H1 (cell line): Measurements from ENCODE around the gene BRSK2. TPM values are rescaled to one million over a fixed set of nuclear protein-coding genes. Genes with fewer than 3 reads are reported as not detected.

Source experiments
- CTCF ChIA-PET: fragments of 300-600 bp; sonication (Branson Sonifier 250); formaldehyde crosslinking; loops from one replicate; lab custom pipeline; 2021; ENCODE audit not compliant: partially characterized antibody; lab: Charles Lee
- POLR2A ChIA-PET: fragments of 300-600 bp; sonication (Branson Sonifier 250); formaldehyde crosslinking; loops from one replicate; lab custom pipeline; 2021; ENCODE audit warnings: inconsistent platforms; ENCODE audit not compliant: partially characterized antibody; lab: Charles Lee
- DNase-seq, 2 experiments: peaks; one replicate each; pipeline versions ENCODE4 v3.0.0 to v3.0.0-alpha.2; 2010 to 2022; ENCODE audit warnings: low spot score in 2 of 2, low read depth in 1 of 2, mixed read lengths in 1 of 2
- FAIRE-seq: peaks from 2 replicates; lab custom pipeline; 2011; peaks lifted over from hg19 to GRCh38; lab: Jason Lieb, UNC
- H2AFZ ChIP-seq: 2 replicates; pipeline ENCODE4 v1.8.1; 2012; ENCODE audit warnings: low read length, inconsistent platforms
- H2AK5ac ChIP-seq: 2 replicates; pipeline ENCODE4 v1.6.1; 2013; ENCODE audit warnings: low read depth, low read length
- H2BK120ac ChIP-seq: replicated peaks from 2 replicates; pipeline ENCODE3; 2013; ENCODE audit warnings: low read depth, low read length, inconsistent platforms
- H2BK12ac ChIP-seq: 2 replicates; pipeline ENCODE4 v1.6.1; 2013; ENCODE audit warnings: low read depth, low read length
- H2BK15ac ChIP-seq: 2 replicates; pipeline ENCODE4 v1.6.1; 2013; ENCODE audit warnings: low read length
- H2BK20ac ChIP-seq: 2 replicates; pipeline ENCODE4 v1.6.1; 2013; ENCODE audit warnings: low read length
- H2BK5ac ChIP-seq: 2 replicates; pipeline ENCODE4 v1.6.1; 2013; ENCODE audit warnings: low read depth, low read length
- H3K14ac ChIP-seq: 2 replicates; pipeline ENCODE4 v1.6.1; 2013; ENCODE audit warnings: inconsistent platforms; ENCODE audit not compliant: insufficient read length
- H3K18ac ChIP-seq: 2 replicates; pipeline ENCODE4 v1.6.1; 2013; ENCODE audit warnings: low read length; ENCODE audit errors: extremely low read depth
- H3K23ac ChIP-seq: 2 replicates; pipeline ENCODE4 v1.6.1; 2013; ENCODE audit warnings: inconsistent platforms; ENCODE audit not compliant: insufficient read length
- H3K23me2 ChIP-seq: 2 replicates; pipeline ENCODE4 v1.6.1; 2013; ENCODE audit warnings: low read depth, low read length
- H3K27ac ChIP-seq: 2 replicates; pipeline ENCODE4 v1.6.1; 2011; ENCODE audit warnings: low read depth, low read length, inconsistent platforms
- H3K27me3 ChIP-seq, 4 experiments: replicated peaks in 1 of 4; 1 replicate in 1 of 4; 2 replicates in 3 of 4; pipeline versions ENCODE4 v1.6.1 to v1.8.1; 2011 to 2013; ENCODE audit warnings: low read length in 3 of 4, mild to moderate bottlenecking in 3 of 4, inconsistent platforms in 2 of 4, mixed read lengths in 2 of 4, moderate library complexity in 1 of 4; ENCODE audit not compliant: control insufficient read depth in 3 of 4, insufficient read depth in 3 of 4; ENCODE audit errors: extremely low read depth in 1 of 4
- H3K36me3 ChIP-seq, 4 experiments: 2 replicates each; pipeline versions ENCODE4 v1.6.1 to v1.8.1; 2011 to 2013; ENCODE audit warnings: mild to moderate bottlenecking in 4 of 4, low read length in 3 of 4, moderate library complexity in 2 of 4, control low read depth in 1 of 4, inconsistent platforms in 1 of 4; ENCODE audit not compliant: insufficient read depth in 4 of 4, control insufficient read depth in 2 of 4
- H3K4ac ChIP-seq: replicated peaks from 2 replicates; pipeline ENCODE3; 2013; ENCODE audit warnings: low read length, low read depth, mixed read lengths, inconsistent platforms; ENCODE audit not compliant: insufficient read length
- H3K4me1 ChIP-seq, 4 experiments: replicated peaks in 1 of 4; 1 replicate in 1 of 4; 2 replicates in 3 of 4; pipeline versions ENCODE4 v1.6.1 to v1.8.1; 2011 to 2013; ENCODE audit warnings: low read length in 3 of 4, inconsistent platforms in 2 of 4, mixed read lengths in 1 of 4; ENCODE audit not compliant: insufficient read depth in 4 of 4, control insufficient read depth in 3 of 4
- H3K4me2 ChIP-seq, 2 experiments: 2 replicates each; pipeline versions ENCODE4 v1.6.1 to v1.8.1; 2011 to 2013; ENCODE audit warnings: low read depth in 2 of 2, low read length in 2 of 2, control low read depth in 1 of 2, inconsistent platforms in 1 of 2, mild to moderate bottlenecking in 1 of 2; ENCODE audit not compliant: insufficient read depth in 1 of 2
- H3K4me3 ChIP-seq, 4 experiments: fragments of 200-600, 300-600 bp in 1 of 4; sonication (generic), shearing (Covaris generic), sonication (Bioruptor Twin) in 1 of 4; 2 replicates each; pipeline versions ENCODE4 v1.5.1 to v1.8.1; 2011 to 2016; ENCODE audit warnings: low read length in 4 of 4, low read depth in 3 of 4, control low read depth in 2 of 4, inconsistent platforms in 2 of 4, mild to moderate bottlenecking in 2 of 4, mixed read lengths in 1 of 4, moderate library complexity in 1 of 4; ENCODE audit not compliant: insufficient read depth in 2 of 4; ENCODE audit errors: extremely low read depth in 1 of 4
- H3K56ac ChIP-seq: replicated peaks from 2 replicates; pipeline ENCODE3; 2013; ENCODE audit warnings: low read depth, mild to moderate bottlenecking, mixed read lengths, low read length, inconsistent platforms; ENCODE audit not compliant: insufficient read length
- H3K79me1 ChIP-seq: 2 replicates; pipeline ENCODE4 v1.6.1; 2013; ENCODE audit warnings: low read depth, low read length, control low read depth
- H3K79me2 ChIP-seq, 2 experiments: 2 replicates each; pipeline versions ENCODE4 v1.6.1 to v1.8.1; 2012 to 2013; ENCODE audit warnings: low read length in 2 of 2, mild to moderate bottlenecking in 2 of 2, inconsistent platforms in 1 of 2; ENCODE audit not compliant: insufficient read depth in 2 of 2, control insufficient read depth in 1 of 2
- H3K9ac ChIP-seq, 4 experiments: replicated peaks in 1 of 4; 1 replicate in 1 of 4; 2 replicates in 3 of 4; pipeline versions ENCODE4 v1.6.1 to v1.8.1; 2011 to 2013; ENCODE audit warnings: low read depth in 3 of 4, low read length in 3 of 4, control low read depth in 2 of 4, mild to moderate bottlenecking in 2 of 4, moderate library complexity in 2 of 4, inconsistent platforms in 1 of 4; ENCODE audit errors: extremely low read depth in 1 of 4
- H3K9me3 ChIP-seq, 2 experiments: 2 replicates each; pipeline versions ENCODE4 v1.6.1 to v1.8.1; 2012 to 2013; ENCODE audit warnings: mild to moderate bottlenecking in 2 of 2, moderate library complexity in 2 of 2, control low read depth in 1 of 2, inconsistent platforms in 1 of 2, low read depth in 1 of 2, low read length in 1 of 2, mixed read lengths in 1 of 2; ENCODE audit not compliant: insufficient read depth in 2 of 2
- H4K20me1 ChIP-seq, 2 experiments: replicated peaks in 1 of 2; 2 replicates each; pipeline versions ENCODE3 to v1.8.1; 2011 to 2013; ENCODE audit warnings: inconsistent platforms in 2 of 2, low read length in 2 of 2, mild to moderate bottlenecking in 1 of 2; ENCODE audit not compliant: insufficient read depth in 2 of 2, control insufficient read depth in 1 of 2
- H4K5ac ChIP-seq: 2 replicates; pipeline ENCODE4 v1.6.1; 2013; ENCODE audit warnings: low read length, low read depth, mixed read lengths, inconsistent platforms; ENCODE audit not compliant: insufficient read length
- H4K8ac ChIP-seq: 2 replicates; pipeline ENCODE4 v1.8.0; 2013; ENCODE audit warnings: mild to moderate bottlenecking, moderate library complexity, low read length, inconsistent platforms; ENCODE audit not compliant: insufficient read depth; ENCODE audit errors: extremely low read depth
- H4K91ac ChIP-seq: replicated peaks from 2 replicates; pipeline ENCODE3; 2013; ENCODE audit warnings: low read length, mixed read lengths, inconsistent platforms; ENCODE audit not compliant: insufficient read length
- CBX8 ChIP-seq: fragments of 300-800, 300-1000 bp; sonication (generic); IDR thresholded peaks from 2 replicates; pipeline ENCODE4 v1.7.1; 2016; ENCODE audit warnings: low read depth, low read length, borderline replicate concordance
- CTBP2 ChIP-seq: IDR thresholded peaks from 2 replicates; pipeline ENCODE4 v1.7.0; 2011; ENCODE audit warnings: borderline replicate concordance, mild to moderate bottlenecking, moderate library complexity, mixed read lengths, low read length; ENCODE audit not compliant: insufficient read depth, insufficient read length
- HDAC6 ChIP-seq: IDR thresholded peaks from one replicate; pipeline ENCODE4 v1.7.1; 2012; ENCODE audit warnings: low read depth, mild to moderate bottlenecking, inconsistent platforms, low read length, moderate library complexity
- KDM1A ChIP-seq: fragments of 200-600, 300-600 bp; sonication (generic); IDR thresholded peaks from 2 replicates; pipeline ENCODE4 v1.7.1; 2016; ENCODE audit warnings: mild to moderate bottlenecking, low read length, borderline replicate concordance
- KDM5A ChIP-seq: fragments of 200-600 bp; IDR thresholded peaks from 2 replicates; pipeline ENCODE4 v1.7.1; 2012; ENCODE audit warnings: mild to moderate bottlenecking, low read length, inconsistent platforms, mixed read lengths
- PHF8 ChIP-seq: fragments of 200-600 bp; sonication (generic); conservative IDR thresholded peaks from 2 replicates; pipeline ENCODE4 v1.7.1; 2012; ENCODE audit warnings: low read depth, mild to moderate bottlenecking, inconsistent platforms, low read length, moderate library complexity
- POLR2A ChIP-seq, 2 experiments: IDR thresholded peaks; 1 replicate in 1 of 2; 2 replicates in 1 of 2; pipeline ENCODE4 v1.6.1; 2011; ENCODE audit warnings: low read depth in 2 of 2, low read length in 2 of 2, mild to moderate bottlenecking in 2 of 2; ENCODE audit errors: control extremely low read depth in 1 of 2
- POU5F1 ChIP-seq: IDR thresholded peaks from 2 replicates; pipeline ENCODE4 v1.6.1; 2011; ENCODE audit warnings: low read depth, mild to moderate bottlenecking, low read length, moderate library complexity
- RFX5 ChIP-seq: IDR thresholded peaks from 2 replicates; pipeline ENCODE4 v1.6.1; 2011; ENCODE audit warnings: low read depth, low read length, improper control_type of control experiment, borderline replicate concordance
- RXRA ChIP-seq: IDR thresholded peaks from 2 replicates; pipeline ENCODE4 v1.6.1; 2011; ENCODE audit warnings: low read depth, mild to moderate bottlenecking, low read length, moderate library complexity; ENCODE audit not compliant: insufficient read depth
- SUZ12 ChIP-seq: fragments of 200-600 bp; sonication (generic); IDR thresholded peaks from 2 replicates; pipeline ENCODE4 v1.6.1; 2012; ENCODE audit warnings: mild to moderate bottlenecking, inconsistent platforms, low read length, moderate library complexity, mixed read lengths
- TEAD4 ChIP-seq: IDR thresholded peaks from 2 replicates; pipeline ENCODE4 v1.6.1; 2012; ENCODE audit warnings: low read depth, low read length, inconsistent platforms, mixed read lengths
- YY1 ChIP-seq: IDR thresholded peaks from 2 replicates; pipeline ENCODE4 v1.6.1; 2011; ENCODE audit warnings: low read depth, mild to moderate bottlenecking, low read length
- ZNF274 ChIP-seq: IDR thresholded peaks from 2 replicates; pipeline ENCODE4 v1.7.0; 2012; ENCODE audit warnings: low read length, borderline replicate concordance; ENCODE audit errors: extremely low read depth
- WGBS, 2 experiments: shearing (Covaris generic) in 1 of 2; methylation state at CpG; one replicate each; pipeline versions ENCODE4 v1.1.6 to v1.1.7; 2013 to 2015; ENCODE audit warnings: low lambda C conversion rate in 2 of 2, mixed read lengths in 2 of 2, inconsistent platforms in 1 of 2, low coverage in 1 of 2, missing lambda C conversion rate in 1 of 2; ENCODE audit not compliant: insufficient replicate concordance in 2 of 2, insufficient coverage in 1 of 2, insufficient read length in 1 of 2; ENCODE audit errors: extremely low coverage in 1 of 2, missing lambda C conversion rate in 1 of 2; 5-methylcytosine and 5-hydroxymethylcytosine counted together
- polyA plus RNA-seq, 7 experiments: library from polyadenylated mRNA; depleted of rRNA in 3 of 7; stranded (reverse) in 5 of 7; unstranded in 2 of 7; fragments of >200 nt in 5 of 7; fragments of 200-250 nt in 2 of 7; gene quantifications; 1 replicate in 5 of 7; 2 replicates in 1 of 7; 4 replicates in 1 of 7; pipeline versions ENCODE4 v1.2.1 to v1.2.3, GENCODE V29; 2011 to 2013; ENCODE audit warnings: missing spikeins in 2 of 7, mixed read lengths in 2 of 7
- total RNA-seq: library from RNA; stranded (reverse); fragmentation: NEBNext Ultra II Directional; extraction: Animal tissue kit (Norgen Biotek cat#: 25700); gene quantifications from 2 replicates; pipeline ENCODE4 v1.2.1, GENCODE V29; 2021
- TF ChIP-seq, protein P1 (sequence below): IDR thresholded peaks from 2 replicates; pipeline ENCODE4 v1.6.1; 2011; ENCODE audit warnings: low read depth, mild to moderate bottlenecking, low read length; ENCODE audit not compliant: insufficient read depth

Gene BRSK2
- total and polyA plus RNA-seq, 2 of the 8 experiments (the other 6 are each of a cell fraction or from before 2014, with no cell fraction given), result 17.3 to 27.1 TPM

DNA sequence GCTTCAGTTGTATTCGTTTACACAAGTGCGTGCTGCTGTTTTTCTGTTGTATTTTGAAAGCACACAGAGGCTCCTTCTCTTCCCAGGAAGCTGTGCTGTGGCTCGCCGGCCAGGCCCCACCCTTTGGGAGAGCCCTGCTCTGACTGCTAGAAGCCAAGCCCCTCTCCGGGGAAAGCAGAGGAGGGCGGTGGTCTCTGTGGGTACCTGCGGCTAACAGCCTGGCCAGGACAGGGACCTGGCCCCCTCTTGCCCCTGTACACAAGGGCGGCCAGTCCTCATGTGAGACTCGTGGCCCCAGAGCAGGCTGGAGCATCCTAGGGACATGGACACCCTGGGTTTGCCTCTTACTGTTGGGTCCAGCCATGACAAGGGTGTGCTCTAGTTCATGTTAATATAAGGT, 82.0 kb downstream of the BRSK2 start:
- POLR2A ChIA-PET, result no interaction called here
- Histone ChIP-seq H3K36me3 (peaks cover 0 to 3% (median 0%) of the 10 kb centered on the region in 4 experiments; a peak in 1 of 8 replicates), H2AFZ (no peak overlapping the region), H3K4me1 (no peaks in the 10 kb centered on the region; a peak in 1 of 7 replicates), H3K79me1 (no peaks in the 10 kb centered on the region), H2BK12ac (no peak overlapping the region), H3K14ac (no peak overlapping the region), H3K23ac (no peak overlapping the region), H3K18ac (no peak overlapping the region), H3K4me3 (no peak overlapping the region), H3K23me2 (no peaks in the 10 kb centered on the region), H3K79me2 (no peaks in the 10 kb centered on the region), H2BK120ac (no peak overlapping the region), H4K5ac (no peak overlapping the region), H3K9ac (no peak overlapping the region), H3K27ac (no peak overlapping the region), H4K8ac (no peak overlapping the region), H3K4me2 (no peak overlapping the region), H3K4ac (no peak overlapping the region), H3K27me3 (no peaks in the 10 kb centered on the region), H2BK5ac (no peak overlapping the region), H2BK20ac (no peak overlapping the region), H3K56ac (no peak overlapping the region), H2AK5ac (no peak overlapping the region), H4K91ac (no peak overlapping the region), H2BK15ac (no peak overlapping the region), H3K9me3 (no peaks in the 10 kb centered on the region), H4K20me1 (peaks cover 0 to 2% of the 10 kb centered on the region in 2 experiments)
- FAIRE-seq, result no peak
- 88% methylated on average over 7 of the region's 9 CpGs; no CpG with 5 or more reads in 1 of the 2 experiments for WGBS, 2 experiments
- DNase-seq, result no peak
- CTCF ChIA-PET, result interaction anchor here (1.8 kb wide), 1 partner anchor 11 kb away, joined by 7 read pairs; no protein-coding TSS in a partner anchor
- TF ChIP-seq PHF8 (no peak), TEAD4 (no peak), ZNF274 (no peak), YY1 (no peak), RFX5 (no peak), HDAC6 (no peak), RXRA (no peak), CBX8 (no peak), KDM5A (no peak), KDM1A (no peak), POLR2A (IDR thresholded peaks at IDR 0.05; ENCODE audit: control extremely low read depth in 1 of 2, low read depth in 2 of 2, low read length in 2 of 2) (no peak), CTBP2 (no peak), SUZ12 (no peak), POU5F1 (no peak)
- TF ChIP-seq, protein P1, sequence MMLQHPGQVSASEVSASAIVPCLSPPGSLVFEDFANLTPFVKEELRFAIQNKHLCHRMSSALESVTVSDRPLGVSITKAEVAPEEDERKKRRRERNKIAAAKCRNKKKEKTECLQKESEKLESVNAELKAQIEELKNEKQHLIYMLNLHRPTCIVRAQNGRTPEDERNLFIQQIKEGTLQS, result no peak
